Choroid plexus epithelial cell (primary cell): ENCODE measurements around the gene SPPL3.

ENCODE experiments used
- DNase-seq: peaks from one replicate; pipeline ENCODE4 v3.0.0-alpha.2; 2010; ENCODE audit warnings: low read depth
- H3K4me3 ChIP-seq: 2 replicates; pipeline ENCODE4 v1.5.1; 2011; ENCODE audit warnings: low read depth, mild to moderate bottlenecking, control low read depth, low read length, moderate library complexity
- CTCF ChIP-seq: conservative IDR thresholded peaks from 2 replicates; pipeline ENCODE4 v1.5.1; 2011; ENCODE audit warnings: low read depth, mild to moderate bottlenecking, control low read depth, inconsistent platforms, low read length, moderate library complexity

Gene SPPL3

GRCh38 chr12:120741476-120742421, 162.4 kb downstream of the SPPL3 start:
- no peak overlapping the region for H3K4me3 ChIP-seq
- no peak for TF ChIP-seq CTCF
- DNase-seq, result no peak

GRCh38 chr12:120740871-120741270, 163.3 kb downstream of the SPPL3 start:
- no peak for TF ChIP-seq CTCF
- no peak overlapping the region for H3K4me3 ChIP-seq
- DNase-seq, result no peak

GRCh38 chr12:120739821-120740613, 164.1 kb downstream of the SPPL3 start:
- no peak for DNase-seq
- no peak overlapping the region for H3K4me3 ChIP-seq
- TF ChIP-seq CTCF, result no peak

GRCh38 chr12:120739031-120739762, 165.0 kb downstream of the SPPL3 start:
- no peak overlapping the region for H3K4me3 ChIP-seq
- TF ChIP-seq CTCF, result no peak
- DNase-seq, result no peak

- no peak for DNase-seq
- H3K4me3 ChIP-seq, result no peak overlapping the region
- TF ChIP-seq CTCF, result no peak
Observed at GRCh38 chr12:120738252-120739030, 165.7 kb downstream of the SPPL3 start.

GRCh38 chr12:120737557-120738251, 166.5 kb downstream of the SPPL3 start:
- no peak overlapping the region for H3K4me3 ChIP-seq
- peak; percentile 76 for TF ChIP-seq CTCF
- peak; percentile 36 for DNase-seq
